PFSK-1 (cell line): ENCODE results near the gene TTR.

Experiments used
- FOXP2 ChIP-seq: optimal IDR thresholded peaks from 2 replicates; pipeline ENCODE3; 2011; ENCODE audit warnings: borderline replicate concordance, control low read depth, inconsistent platforms; ENCODE audit not compliant: insufficient read depth; ENCODE audit errors: extremely low read length, extremely low read depth
- POLR2AphosphoS5 ChIP-seq: IDR thresholded peaks from 2 replicates; pipeline ENCODE4 v1.6.1; 2012; ENCODE audit warnings: low read depth, mild to moderate bottlenecking, control low read depth, low read length, moderate library complexity
- SIN3A ChIP-seq: IDR thresholded peaks from 2 replicates; pipeline ENCODE4 v1.6.1; 2012; ENCODE audit warnings: mild to moderate bottlenecking, low read length, moderate library complexity, borderline replicate concordance; ENCODE audit not compliant: insufficient read depth
- TAF1 ChIP-seq: IDR thresholded peaks from 2 replicates; pipeline ENCODE4 v1.6.1; 2012; ENCODE audit warnings: low read length, control low read depth, borderline replicate concordance; ENCODE audit not compliant: insufficient read depth
- TF ChIP-seq, protein P1 (sequence below), 2 experiments: IDR thresholded peaks; 2 replicates each; pipeline versions ENCODE4 v1.6.1 to v1.8.0; 2011 to 2012; ENCODE audit warnings: low read depth in 2 of 2, low read length in 2 of 2, control low read depth in 1 of 2, inconsistent platforms in 1 of 2, mild to moderate bottlenecking in 1 of 2, moderate library complexity in 1 of 2; ENCODE audit not compliant: insufficient read depth in 1 of 2

TTR gene

DNA sequence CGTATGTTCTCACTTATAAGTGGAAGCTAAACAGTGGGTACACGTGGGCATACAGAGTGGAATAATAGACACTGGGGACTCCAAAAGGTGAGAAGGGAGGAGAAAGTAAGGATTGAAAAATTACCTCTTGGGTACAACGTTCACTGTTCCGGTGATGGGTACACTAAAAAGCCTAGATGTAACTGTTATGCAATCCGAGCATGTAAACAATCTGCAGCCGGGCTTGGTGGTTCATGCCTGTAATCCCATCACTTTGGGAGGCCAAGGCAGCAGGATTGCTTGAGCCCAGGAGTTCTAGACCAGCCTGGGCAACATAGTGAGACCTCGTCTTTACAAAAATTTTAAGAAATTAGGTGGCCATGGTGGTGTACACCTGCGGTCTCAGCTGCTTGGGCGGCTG is 33.1 kb upstream of the TTR start:
- no peak for TF ChIP-seq POLR2AphosphoS5

DNA sequence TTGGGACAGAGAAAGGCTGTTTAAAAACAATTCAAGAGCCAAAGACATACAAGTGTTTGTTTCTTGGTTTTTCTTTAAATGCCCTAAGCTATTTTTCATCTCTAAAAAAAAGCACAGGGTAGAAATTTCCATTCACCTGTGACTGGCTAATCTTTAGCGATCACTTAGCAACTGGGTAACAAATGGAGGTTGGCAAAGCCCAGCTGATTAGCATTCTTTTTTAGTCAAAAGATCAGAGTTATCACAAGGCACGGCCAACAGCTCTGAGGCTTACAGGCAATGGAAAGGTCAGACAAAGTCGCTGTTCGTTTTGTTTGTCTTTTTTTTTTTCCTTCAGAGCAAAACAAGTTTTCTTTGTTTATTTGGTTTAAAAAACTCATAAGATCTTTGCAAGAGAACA is 29.0 kb upstream of the TTR start:
- no peak for TF ChIP-seq POLR2AphosphoS5
- no peak for TF ChIP-seq SIN3A
- no peak for TF ChIP-seq FOXP2
- TF ChIP-seq TAF1 = no peak
- TF ChIP-seq, protein P1, sequence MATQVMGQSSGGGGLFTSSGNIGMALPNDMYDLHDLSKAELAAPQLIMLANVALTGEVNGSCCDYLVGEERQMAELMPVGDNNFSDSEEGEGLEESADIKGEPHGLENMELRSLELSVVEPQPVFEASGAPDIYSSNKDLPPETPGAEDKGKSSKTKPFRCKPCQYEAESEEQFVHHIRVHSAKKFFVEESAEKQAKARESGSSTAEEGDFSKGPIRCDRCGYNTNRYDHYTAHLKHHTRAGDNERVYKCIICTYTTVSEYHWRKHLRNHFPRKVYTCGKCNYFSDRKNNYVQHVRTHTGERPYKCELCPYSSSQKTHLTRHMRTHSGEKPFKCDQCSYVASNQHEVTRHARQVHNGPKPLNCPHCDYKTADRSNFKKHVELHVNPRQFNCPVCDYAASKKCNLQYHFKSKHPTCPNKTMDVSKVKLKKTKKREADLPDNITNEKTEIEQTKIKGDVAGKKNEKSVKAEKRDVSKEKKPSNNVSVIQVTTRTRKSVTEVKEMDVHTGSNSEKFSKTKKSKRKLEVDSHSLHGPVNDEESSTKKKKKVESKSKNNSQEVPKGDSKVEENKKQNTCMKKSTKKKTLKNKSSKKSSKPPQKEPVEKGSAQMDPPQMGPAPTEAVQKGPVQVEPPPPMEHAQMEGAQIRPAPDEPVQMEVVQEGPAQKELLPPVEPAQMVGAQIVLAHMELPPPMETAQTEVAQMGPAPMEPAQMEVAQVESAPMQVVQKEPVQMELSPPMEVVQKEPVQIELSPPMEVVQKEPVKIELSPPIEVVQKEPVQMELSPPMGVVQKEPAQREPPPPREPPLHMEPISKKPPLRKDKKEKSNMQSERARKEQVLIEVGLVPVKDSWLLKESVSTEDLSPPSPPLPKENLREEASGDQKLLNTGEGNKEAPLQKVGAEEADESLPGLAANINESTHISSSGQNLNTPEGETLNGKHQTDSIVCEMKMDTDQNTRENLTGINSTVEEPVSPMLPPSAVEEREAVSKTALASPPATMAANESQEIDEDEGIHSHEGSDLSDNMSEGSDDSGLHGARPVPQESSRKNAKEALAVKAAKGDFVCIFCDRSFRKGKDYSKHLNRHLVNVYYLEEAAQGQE (IDR thresholded peaks at IDR 0.05; ENCODE audit: insufficient read depth in 1 of 2, low read depth in 2 of 2, low read length in 2 of 2) = no peak

DNA sequence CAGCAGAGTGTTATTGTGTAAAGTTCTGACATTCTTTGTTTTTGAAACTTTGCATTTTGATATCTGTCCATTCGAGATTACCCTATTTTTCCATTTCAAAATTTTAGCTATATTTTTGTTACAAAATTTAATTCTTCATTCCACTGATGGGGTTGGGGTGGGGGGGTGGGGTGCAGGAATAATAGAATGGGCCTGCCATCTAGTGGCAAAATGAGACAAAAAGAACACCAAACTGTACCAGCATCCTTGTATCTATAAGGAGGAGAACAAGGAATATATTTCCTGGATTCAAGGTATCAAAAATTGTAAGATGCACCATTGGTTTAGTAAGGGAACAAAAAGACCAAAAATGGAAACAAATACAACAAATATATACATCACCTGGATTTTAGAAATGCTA is 27.9 kb upstream of the TTR start:
- TF ChIP-seq POLR2AphosphoS5 (no peak), TAF1 (no peak), SIN3A (no peak), FOXP2 (no peak)
- TF ChIP-seq, protein P1 (IDR thresholded peaks at IDR 0.05; ENCODE audit: insufficient read depth in 1 of 2, low read depth in 2 of 2, low read length in 2 of 2) = no peak

DNA sequence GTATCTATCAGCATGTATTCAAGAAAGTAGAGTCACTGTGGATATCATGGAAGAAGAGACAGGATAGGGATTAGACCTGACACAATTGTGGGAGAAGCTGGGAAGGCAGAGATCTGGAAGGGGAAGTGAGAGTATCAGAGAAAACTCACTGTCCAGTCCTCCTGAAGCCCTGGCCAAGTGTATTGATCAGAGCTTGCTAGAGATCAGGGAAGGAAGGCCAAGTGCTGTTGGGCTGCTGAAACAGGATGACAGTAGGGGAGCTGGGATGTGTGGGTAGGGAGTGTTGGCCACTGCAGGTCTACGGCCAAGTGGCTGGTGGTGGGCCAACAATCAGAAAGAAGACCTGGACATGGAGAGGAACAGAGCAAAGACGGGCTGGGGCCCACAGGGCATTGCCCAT is 26.3 kb upstream of the TTR start:
- TF ChIP-seq TAF1 = no peak
- no peak for TF ChIP-seq POLR2AphosphoS5
- TF ChIP-seq, protein P1 (IDR thresholded peaks at IDR 0.05; ENCODE audit: insufficient read depth in 1 of 2, low read depth in 2 of 2, low read length in 2 of 2) = no peak
- no peak for TF ChIP-seq SIN3A
- no peak for TF ChIP-seq FOXP2

DNA sequence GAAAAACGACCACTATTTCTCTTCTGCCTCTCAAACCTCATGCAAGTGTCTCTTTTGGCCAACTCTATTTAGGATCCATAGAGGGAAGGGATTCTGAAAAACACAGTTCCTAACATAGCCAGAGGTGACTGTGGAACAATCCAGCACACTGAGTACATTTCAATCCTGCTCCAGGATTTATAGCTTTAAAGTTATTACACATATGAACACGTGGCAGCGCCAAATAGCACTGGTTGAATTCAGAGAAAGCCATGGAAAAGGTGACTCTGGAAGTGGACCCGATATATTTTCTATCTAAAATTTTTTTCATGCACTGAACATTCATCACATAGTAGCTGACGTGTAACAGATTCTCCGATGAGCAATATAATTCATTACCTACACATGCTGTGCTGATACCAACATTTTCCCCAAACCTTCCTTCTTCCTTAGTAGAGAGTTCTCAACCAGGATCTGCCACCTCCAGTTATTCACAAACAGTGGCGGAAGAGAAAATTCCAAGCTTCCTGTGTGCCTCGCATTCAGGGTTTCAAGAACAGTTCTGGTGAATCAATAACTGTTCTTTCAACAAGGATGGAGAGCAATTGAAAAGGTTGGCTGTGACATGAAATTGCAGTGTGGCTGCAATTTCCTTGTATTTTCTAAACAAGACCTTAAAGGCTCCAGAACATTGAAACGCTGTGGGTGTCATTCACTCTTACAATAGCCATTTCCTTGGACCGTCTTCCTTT is 25.7 kb upstream of the TTR start:
- TF ChIP-seq FOXP2 (no peak), TAF1 (no peak), SIN3A (no peak), POLR2AphosphoS5 (no peak)
- TF ChIP-seq, protein P1 (IDR thresholded peaks at IDR 0.05; ENCODE audit: insufficient read depth in 1 of 2, low read depth in 2 of 2, low read length in 2 of 2) = no peak
